Epithelial cell of esophagus (primary cell): ENCODE measurements around the gene B3GAT1.

ENCODE experiments used
- DNase-seq: peaks from one replicate; pipeline ENCODE4 v3.0.0; 2010; ENCODE audit warnings: low read depth
- H3K4me3 ChIP-seq: 2 replicates; pipeline ENCODE4 v1.5.1; 2011; ENCODE audit warnings: mild to moderate bottlenecking, low read length, control low read depth
- TF ChIP-seq, protein P1 (sequence below): IDR thresholded peaks from 2 replicates; pipeline ENCODE4 v1.5.1; 2011; ENCODE audit warnings: low read depth, mild to moderate bottlenecking, low read length, control low read depth, inconsistent platforms; ENCODE audit not compliant: insufficient read depth; ENCODE audit errors: missing control alignments

Gene B3GAT1

DNA sequence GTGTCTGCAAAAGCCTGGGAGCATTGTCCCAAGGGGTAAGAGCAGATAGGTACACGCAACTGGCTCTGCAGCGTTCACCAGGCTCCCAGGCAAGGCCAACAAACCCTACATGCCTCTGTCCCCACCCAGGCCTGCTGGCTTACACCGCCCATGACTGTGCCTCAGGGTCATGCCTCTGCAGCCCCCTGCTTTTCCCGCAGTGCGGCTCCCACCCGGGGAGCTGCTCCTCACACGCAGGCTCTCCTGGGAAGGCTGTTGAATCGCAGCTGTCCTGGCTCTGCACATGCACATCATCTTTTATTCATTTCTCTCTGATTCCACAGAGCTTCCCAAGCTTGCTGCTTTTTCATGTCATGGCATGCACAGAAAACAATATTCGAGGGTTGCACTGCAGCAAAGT lies 29.2 kb upstream of the B3GAT1 start:
- TF ChIP-seq, protein P1, sequence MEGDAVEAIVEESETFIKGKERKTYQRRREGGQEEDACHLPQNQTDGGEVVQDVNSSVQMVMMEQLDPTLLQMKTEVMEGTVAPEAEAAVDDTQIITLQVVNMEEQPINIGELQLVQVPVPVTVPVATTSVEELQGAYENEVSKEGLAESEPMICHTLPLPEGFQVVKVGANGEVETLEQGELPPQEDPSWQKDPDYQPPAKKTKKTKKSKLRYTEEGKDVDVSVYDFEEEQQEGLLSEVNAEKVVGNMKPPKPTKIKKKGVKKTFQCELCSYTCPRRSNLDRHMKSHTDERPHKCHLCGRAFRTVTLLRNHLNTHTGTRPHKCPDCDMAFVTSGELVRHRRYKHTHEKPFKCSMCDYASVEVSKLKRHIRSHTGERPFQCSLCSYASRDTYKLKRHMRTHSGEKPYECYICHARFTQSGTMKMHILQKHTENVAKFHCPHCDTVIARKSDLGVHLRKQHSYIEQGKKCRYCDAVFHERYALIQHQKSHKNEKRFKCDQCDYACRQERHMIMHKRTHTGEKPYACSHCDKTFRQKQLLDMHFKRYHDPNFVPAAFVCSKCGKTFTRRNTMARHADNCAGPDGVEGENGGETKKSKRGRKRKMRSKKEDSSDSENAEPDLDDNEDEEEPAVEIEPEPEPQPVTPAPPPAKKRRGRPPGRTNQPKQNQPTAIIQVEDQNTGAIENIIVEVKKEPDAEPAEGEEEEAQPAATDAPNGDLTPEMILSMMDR = no peak
- H3K4me3 ChIP-seq = no peak overlapping the region
- no peak for DNase-seq

DNA sequence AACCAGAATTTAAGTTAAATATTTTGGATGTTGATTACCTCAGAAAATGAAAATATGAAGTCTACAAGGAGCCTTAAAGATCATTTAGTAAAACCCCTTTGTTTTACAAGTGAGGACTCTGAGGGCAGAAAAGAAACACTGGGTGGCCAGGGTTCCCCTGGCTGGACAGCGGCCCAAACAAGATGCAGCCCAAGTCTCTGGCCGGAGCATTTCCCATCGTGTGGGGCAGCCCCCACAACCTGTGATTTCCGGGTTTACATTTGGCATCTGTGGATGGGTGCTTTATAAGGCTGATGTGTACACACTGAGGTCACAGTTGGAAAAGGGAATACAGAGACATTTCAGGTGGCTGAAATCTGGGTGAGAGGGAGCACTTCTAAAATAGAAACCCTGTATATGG lies 28.8 kb upstream of the B3GAT1 start:
- DNase-seq = no peak
- H3K4me3 ChIP-seq = no peak overlapping the region
- TF ChIP-seq, protein P1 = no peak

DNA sequence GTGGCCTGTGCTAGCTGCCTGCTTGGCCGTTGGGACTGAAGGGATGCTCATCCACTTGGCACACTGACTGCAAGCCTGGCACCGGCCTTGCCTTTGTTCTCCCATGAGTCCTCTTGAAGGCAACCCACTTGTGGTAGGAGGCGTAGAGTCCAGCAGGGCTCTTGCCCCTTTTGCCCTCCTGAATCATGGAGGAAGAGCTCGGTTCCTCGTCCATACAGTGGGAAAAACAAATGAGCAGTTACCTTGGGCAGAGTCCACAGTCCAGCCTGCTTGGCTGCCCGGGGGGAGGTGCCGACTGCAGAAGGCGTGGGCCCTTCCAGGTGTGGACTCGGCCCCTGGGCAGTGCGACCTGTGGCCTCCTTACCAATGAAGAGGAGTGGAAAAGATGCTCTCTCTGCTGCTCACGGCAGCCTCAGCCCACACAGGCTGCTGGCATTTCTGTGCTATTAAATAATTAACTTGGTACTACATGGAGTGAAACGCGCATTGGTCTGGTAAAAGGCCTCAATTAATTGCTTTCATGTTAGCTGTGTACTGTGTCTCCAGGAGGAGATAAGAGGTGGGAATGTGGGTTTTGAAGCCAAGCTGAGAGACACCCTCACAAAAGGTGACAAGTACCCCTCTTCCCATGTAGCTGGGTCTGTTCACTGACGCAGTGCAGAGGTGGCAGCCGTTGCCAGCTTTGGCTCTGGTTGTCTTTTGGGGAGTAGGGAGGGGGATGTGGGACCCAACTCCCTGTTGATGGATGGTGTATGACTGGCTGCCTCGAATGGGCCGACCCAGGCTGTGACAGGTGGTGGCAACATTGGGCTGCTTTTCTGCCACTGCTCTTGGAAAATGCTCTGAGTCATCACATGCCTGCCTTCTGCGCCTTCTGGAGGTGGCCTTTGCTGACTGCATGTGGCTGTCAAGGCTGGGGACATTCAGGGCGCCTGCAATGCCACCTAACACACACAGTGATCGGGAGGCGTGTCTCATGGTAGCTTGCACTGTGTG lies 26.8 kb upstream of the B3GAT1 start:
- no peak for DNase-seq
- TF ChIP-seq, protein P1 = no peak
- no peak overlapping the region for H3K4me3 ChIP-seq

DNA sequence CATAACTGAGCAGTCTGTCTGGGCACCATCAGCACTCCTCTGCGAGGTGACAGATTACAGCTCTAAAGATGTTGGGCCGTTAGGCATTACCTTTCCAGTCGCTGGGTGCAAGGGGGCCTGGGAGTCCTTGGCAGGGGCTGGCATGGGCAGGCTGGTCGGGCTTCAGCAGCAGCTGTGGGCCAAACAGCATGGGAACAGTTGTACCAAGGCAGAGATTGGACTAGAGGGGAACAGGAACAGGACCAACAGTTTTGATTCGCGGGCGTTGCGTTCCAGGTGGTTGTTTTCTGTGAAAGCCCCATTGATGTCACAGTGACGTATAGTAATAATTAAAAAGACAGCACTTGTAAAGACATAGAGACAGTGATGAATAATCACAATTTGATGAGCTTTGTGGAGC lies 25.8 kb upstream of the B3GAT1 start:
- no peak for DNase-seq
- no peak overlapping the region for H3K4me3 ChIP-seq
- TF ChIP-seq, protein P1 = no peak

DNA sequence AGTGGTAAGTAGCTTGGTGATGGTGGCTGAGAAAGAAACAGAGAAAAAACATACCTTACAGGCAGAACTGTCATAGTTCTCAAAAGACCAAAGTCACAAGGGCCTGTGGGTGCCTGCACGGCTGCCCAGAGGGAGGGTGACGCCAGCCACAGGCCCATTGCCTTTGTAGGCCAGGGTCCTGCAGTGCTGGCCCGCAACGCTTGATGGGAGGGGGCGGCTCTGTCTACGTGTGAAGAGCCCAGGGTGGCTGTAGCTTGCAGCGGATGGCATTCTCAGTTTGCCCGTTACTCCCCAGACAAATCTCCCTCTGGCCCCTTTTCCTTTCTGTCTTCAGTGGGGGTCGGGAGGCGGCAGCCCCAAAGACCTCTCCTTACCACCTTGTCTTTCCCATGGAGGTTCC lies 24.7 kb upstream of the B3GAT1 start:
- DNase-seq = no peak
- TF ChIP-seq, protein P1 = no peak
- H3K4me3 ChIP-seq = no peak overlapping the region

DNA sequence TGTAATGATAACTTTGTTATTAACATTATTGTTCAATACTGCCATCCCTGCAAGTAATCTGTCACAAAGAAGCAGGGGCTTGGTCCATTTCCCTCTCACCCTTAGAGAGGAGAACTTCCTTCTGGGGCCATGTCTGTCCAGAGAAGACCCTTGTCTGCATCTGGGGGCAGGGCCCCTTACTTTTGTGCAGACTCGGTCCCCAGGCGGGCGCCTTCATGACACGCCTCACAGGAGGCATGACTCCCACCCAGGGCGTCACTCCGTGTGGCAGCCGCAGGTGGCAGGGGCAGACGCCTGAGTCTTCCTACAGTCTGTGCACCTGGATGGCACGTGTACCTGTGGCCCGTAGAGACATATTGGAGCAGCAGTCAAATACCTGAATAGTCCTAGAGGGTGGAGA lies 21.8 kb upstream of the B3GAT1 start:
- TF ChIP-seq, protein P1 = no peak
- no peak overlapping the region for H3K4me3 ChIP-seq
- no peak for DNase-seq

DNA sequence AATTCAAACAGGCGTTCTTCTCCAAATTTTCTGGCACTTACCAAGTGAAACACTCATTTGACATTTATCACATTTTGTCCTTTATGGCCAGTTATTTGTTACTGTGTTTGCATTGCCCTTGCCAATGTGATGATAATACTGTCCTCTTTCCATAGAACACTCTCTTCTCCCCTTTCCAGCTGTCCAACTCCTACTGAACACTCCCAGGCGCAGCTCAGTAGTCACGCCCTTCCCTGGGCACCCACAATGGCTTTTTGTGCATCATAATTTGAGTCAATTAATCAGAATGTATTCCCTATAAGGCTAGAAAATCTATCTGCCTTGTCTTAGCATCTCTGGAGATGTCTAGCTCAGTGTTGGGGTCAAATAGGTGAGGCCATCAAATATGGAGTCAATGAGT lies 21.2 kb upstream of the B3GAT1 start:
- H3K4me3 ChIP-seq = no peak overlapping the region
- TF ChIP-seq, protein P1 = no peak
- no peak for DNase-seq
